Rectal smooth muscle tissue (tissue), 1 donor: ENCODE results near the gene GPR89B.
"Not testable (repeated sequence)": the region's sequence is repeated elsewhere in the genome, so short reads cannot be mapped to it uniquely, and the experiment has no call there.

Experiments used
- H3K27ac ChIP-seq: one replicate; pipeline ENCODE4 v1.7.0; 2013; ENCODE audit warnings: low read depth, low read length, inconsistent platforms
- H3K27me3 ChIP-seq: one replicate; pipeline ENCODE4 v1.7.0; 2013; ENCODE audit warnings: low read length; ENCODE audit not compliant: control insufficient read depth, insufficient read depth
- H3K36me3 ChIP-seq: one replicate; pipeline ENCODE4 v1.7.0; 2013; ENCODE audit warnings: low read length; ENCODE audit not compliant: control insufficient read depth, insufficient read depth
- H3K4me1 ChIP-seq: one replicate; pipeline ENCODE4 v1.7.0; 2013; ENCODE audit warnings: low read length; ENCODE audit not compliant: control insufficient read depth, insufficient read depth
- H3K4me3 ChIP-seq: one replicate; pipeline ENCODE4 v1.7.0; 2013; ENCODE audit warnings: low read length
- H3K9ac ChIP-seq: one replicate; pipeline ENCODE4 v1.7.0; 2013; ENCODE audit warnings: low read length

GPR89B gene

GRCh38 chr1:147907786-147908509 lies 20.3 kb upstream of the GPR89B start:
- Histone ChIP-seq H3K4me1 (no peaks in the 10 kb centered on the region), H3K9ac (no peak overlapping the region), H3K4me3 (no peak overlapping the region), H3K36me3 (no peaks in the 10 kb centered on the region), H3K27ac (no peak overlapping the region), H3K27me3 (no peaks in the 10 kb centered on the region)

GRCh38 chr1:147912553-147912952 lies 15.7 kb upstream of the GPR89B start:
- Histone ChIP-seq H3K27me3 (no peaks in the 10 kb centered on the region), H3K36me3 (no peaks in the 10 kb centered on the region), H3K4me1 (no peaks in the 10 kb centered on the region), H3K27ac (no peak overlapping the region), H3K4me3 (no peak overlapping the region), H3K9ac (no peak overlapping the region)

GRCh38 chr1:147913362-147913942 lies 14.8 kb upstream of the GPR89B start:
- no peak overlapping the region for H3K4me3 ChIP-seq
- no peaks in the 10 kb centered on the region for H3K4me1 ChIP-seq
- no peaks in the 10 kb centered on the region for H3K27me3 ChIP-seq

GRCh38 chr1:147919896-147920295 lies 8.3 kb upstream of the GPR89B start:
- H3K9ac ChIP-seq: no peak overlapping the region

More at GRCh38 chr1:147913362-147913942, 14.8 kb upstream of the GPR89B start:
- no peak overlapping the region for H3K9ac ChIP-seq
- no peaks in the 10 kb centered on the region for H3K36me3 ChIP-seq
- H3K27ac ChIP-seq: no peak overlapping the region

GRCh38 chr1:147924813-147925212 lies 3.4 kb upstream of the GPR89B start:
- Histone ChIP-seq H3K4me1 (no peaks in the 10 kb centered on the region), H3K36me3 (no peaks in the 10 kb centered on the region), H3K27ac (no peak overlapping the region), H3K4me3 (no peak overlapping the region), H3K27me3 (no peaks in the 10 kb centered on the region), H3K9ac (no peak overlapping the region)

More at GRCh38 chr1:147919896-147920295, 8.3 kb upstream of the GPR89B start:
- H3K4me1 ChIP-seq: no peaks in the 10 kb centered on the region
- H3K4me3 ChIP-seq: no peak overlapping the region
- H3K27ac ChIP-seq: no peak overlapping the region
- no peaks in the 10 kb centered on the region for H3K36me3 ChIP-seq
- H3K27me3 ChIP-seq: no peaks in the 10 kb centered on the region

GRCh38 chr1:147927215-147927614 lies 1.0 kb upstream of the GPR89B start:
- H3K27ac ChIP-seq, H3K27me3 ChIP-seq, H3K4me3 ChIP-seq, H3K4me1 ChIP-seq, H3K36me3 ChIP-seq, H3K9ac ChIP-seq: not testable (repeated sequence)

- H3K4me1 ChIP-seq, H3K27ac ChIP-seq: not testable (repeated sequence)
Observed at GRCh38 chr1:147927689-147928088, 531 bp upstream of the GPR89B start.

GRCh38 chr1:147931137-147931536 lies 2.9 kb downstream of the GPR89B start:
- not testable (repeated sequence) for H3K27me3 ChIP-seq

More at GRCh38 chr1:147927689-147928088, 531 bp upstream of the GPR89B start:
- H3K27me3 ChIP-seq, H3K9ac ChIP-seq, H3K4me3 ChIP-seq, H3K36me3 ChIP-seq: not testable (repeated sequence)

GRCh38 chr1:147935296-147935695 lies 7.1 kb downstream of the GPR89B start:
- H3K27ac ChIP-seq, H3K27me3 ChIP-seq, H3K36me3 ChIP-seq, H3K9ac ChIP-seq, H3K4me1 ChIP-seq, H3K4me3 ChIP-seq: not testable (repeated sequence)

More at GRCh38 chr1:147931137-147931536, 2.9 kb downstream of the GPR89B start:
- H3K27ac ChIP-seq, H3K4me1 ChIP-seq, H3K4me3 ChIP-seq, H3K9ac ChIP-seq, H3K36me3 ChIP-seq: not testable (repeated sequence)

GRCh38 chr1:147940456-147940855 lies 12.2 kb downstream of the GPR89B start:
- not testable (repeated sequence) for H3K36me3 ChIP-seq, H3K27me3 ChIP-seq, H3K9ac ChIP-seq, H3K4me1 ChIP-seq, H3K27ac ChIP-seq, H3K4me3 ChIP-seq

- H3K27ac ChIP-seq, H3K9ac ChIP-seq, H3K27me3 ChIP-seq, H3K4me1 ChIP-seq, H3K4me3 ChIP-seq, H3K36me3 ChIP-seq: not testable (repeated sequence)
Observed at GRCh38 chr1:147942563-147942962, 14.3 kb downstream of the GPR89B start.

- H3K27ac ChIP-seq, H3K36me3 ChIP-seq, H3K4me3 ChIP-seq, H3K4me1 ChIP-seq, H3K9ac ChIP-seq, H3K27me3 ChIP-seq: not testable (repeated sequence)
Observed at GRCh38 chr1:147949517-147949916, 21.3 kb downstream of the GPR89B start.

GRCh38 chr1:147958906-147959305 lies 30.7 kb downstream of the GPR89B start:
- not testable (repeated sequence) for H3K36me3 ChIP-seq, H3K27me3 ChIP-seq, H3K4me3 ChIP-seq, H3K9ac ChIP-seq, H3K4me1 ChIP-seq, H3K27ac ChIP-seq
